ENCODE measurements around the gene NRSN1.
"Not testable (repeated sequence)": the region's sequence is repeated elsewhere in the genome, so short reads cannot be mapped to it uniquely, and the experiment has no call there.

The NRSN1 gene

GRCh38 chr6:24125980-24126379, at the start of gene NRSN1:
TSS of gene NRSN1 (plus strand) at chr6:24126215. CDS start at chr6:24134328, 8,113 bp downstream.
- DNase-seq: no peak

- no peak for DNase-seq
Measured at GRCh38 chr6:24078200-24078599, 47.8 kb upstream of the NRSN1 start.

GRCh38 chr6:24079076-24079475, 46.9 kb upstream of the NRSN1 start:
- DNase-seq: no peak

GRCh38 chr6:24080711-24081110, 45.3 kb upstream of the NRSN1 start:
- DNase-seq: no peak

GRCh38 chr6:24089736-24090135, 36.3 kb upstream of the NRSN1 start:
- no peak for DNase-seq

- DNase-seq: no peak
Measured at GRCh38 chr6:24092407-24092806, 33.6 kb upstream of the NRSN1 start.

GRCh38 chr6:24093381-24093780, 32.6 kb upstream of the NRSN1 start:
- no peak for DNase-seq

GRCh38 chr6:24099181-24099580, 26.8 kb upstream of the NRSN1 start:
- DNase-seq: no peak

GRCh38 chr6:24100024-24100769, 25.8 kb upstream of the NRSN1 start:
- no peak for DNase-seq

- no peak for DNase-seq
Measured at GRCh38 chr6:24100770-24101155, 25.3 kb upstream of the NRSN1 start.

GRCh38 chr6:24105191-24105590, 20.8 kb upstream of the NRSN1 start:
- DNase-seq: no peak

- DNase-seq: no peak
Measured at GRCh38 chr6:24106291-24106690, 19.7 kb upstream of the NRSN1 start.

GRCh38 chr6:24107294-24107693, 18.7 kb upstream of the NRSN1 start:
- no peak for DNase-seq

- no peak for DNase-seq
Measured at GRCh38 chr6:24108056-24108455, 18.0 kb upstream of the NRSN1 start.

GRCh38 chr6:24110417-24110816, 15.6 kb upstream of the NRSN1 start:
- no peak for DNase-seq

- no peak for DNase-seq
Measured at GRCh38 chr6:24113891-24114290, 12.1 kb upstream of the NRSN1 start.

- no peak for DNase-seq
Measured at GRCh38 chr6:24117021-24117420, 9.0 kb upstream of the NRSN1 start.

- no peak for DNase-seq
Measured at GRCh38 chr6:24122139-24122538, 3.9 kb upstream of the NRSN1 start.

- DNase-seq: peak; percentile 80
Measured at GRCh38 chr6:24126586-24127192, 674 bp downstream of the NRSN1 start.

GRCh38 chr6:24127316-24127715, 1.3 kb downstream of the NRSN1 start:
- no peak for DNase-seq

- no peak for DNase-seq
Measured at GRCh38 chr6:24131751-24132150, 5.7 kb downstream of the NRSN1 start.

- DNase-seq: no peak
Measured at GRCh38 chr6:24139080-24139479, 13.1 kb downstream of the NRSN1 start.

- no peak for DNase-seq
Measured at GRCh38 chr6:24139639-24140038, 13.6 kb downstream of the NRSN1 start.

- DNase-seq: peak; percentile 86
Measured at GRCh38 chr6:24140591-24140990, 14.6 kb downstream of the NRSN1 start.

- not testable (repeated sequence) for DNase-seq
Measured at GRCh38 chr6:24142733-24143132, 16.7 kb downstream of the NRSN1 start.
